HG03442 (cell line): ENCODE measurements around the gene FIZ1.
"Not testable (repeated sequence)": the region's sequence is repeated elsewhere in the genome, so short reads cannot be mapped to it uniquely, and the experiment has no call there.

Experiments used
- ATAC-seq: cut with Tn5 transposase; IDR thresholded peaks from one replicate; pipeline ENCODE4 v1.9.1; 2021; ENCODE audit warnings: mild to moderate bottlenecking, moderate library complexity; ENCODE audit not compliant: unreplicated experiment

Gene FIZ1

GRCh38 chr19:55578031-55578760 is 21.1 kb downstream of the FIZ1 start:
- no peak for ATAC-seq

GRCh38 chr19:55576746-55577145 is 22.6 kb downstream of the FIZ1 start:
- no peak for ATAC-seq

- not testable (repeated sequence) for ATAC-seq
These were observed 25.4 kb downstream of the FIZ1 start for GRCh38 chr19:55573929-55574328.

GRCh38 chr19:55569477-55569876 is 29.8 kb downstream of the FIZ1 start:
- ATAC-seq, result not testable (repeated sequence)

- ATAC-seq, result no peak
These were observed 31.5 kb downstream of the FIZ1 start for GRCh38 chr19:55567708-55568328.

- ATAC-seq, result no peak
These were observed 32.5 kb downstream of the FIZ1 start for GRCh38 chr19:55566823-55567222.

- no peak for ATAC-seq
These were observed 36.0 kb downstream of the FIZ1 start for GRCh38 chr19:55563261-55563690.

- ATAC-seq, result no peak
These were observed 39.6 kb downstream of the FIZ1 start for GRCh38 chr19:55559684-55560083.

GRCh38 chr19:55554741-55555152 is 44.6 kb downstream of the FIZ1 start:
- no peak for ATAC-seq

GRCh38 chr19:55554302-55554701 is 45.0 kb downstream of the FIZ1 start:
- no peak for ATAC-seq

- no peak for ATAC-seq
These were observed 45.8 kb downstream of the FIZ1 start for GRCh38 chr19:55553217-55554182.

GRCh38 chr19:55552620-55553019 is 46.7 kb downstream of the FIZ1 start:
- ATAC-seq, result no peak

- ATAC-seq, result no peak
These were observed 47.1 kb downstream of the FIZ1 start for GRCh38 chr19:55552206-55552605.

- no peak for ATAC-seq
These were observed 49.0 kb downstream of the FIZ1 start for GRCh38 chr19:55550321-55550650.

GRCh38 chr19:55549500-55550320 is 49.6 kb downstream of the FIZ1 start:
- no peak for ATAC-seq

- no peak for ATAC-seq
These were observed 52.3 kb downstream of the FIZ1 start for GRCh38 chr19:55546822-55547614.

- ATAC-seq, result no peak
These were observed 53.3 kb downstream of the FIZ1 start for GRCh38 chr19:55546011-55546410.

GRCh38 chr19:55545443-55545842 is 53.9 kb downstream of the FIZ1 start, which contains the start of gene SBK3:
SBK3 (minus strand) TSS chr19:55545543; CDS start chr19:55545543, 0 bp downstream.
- no peak for ATAC-seq

- ATAC-seq, result no peak
These were observed 54.4 kb downstream of the FIZ1 start for GRCh38 chr19:55544776-55545439.
